Activated CD4-positive, alpha-beta T cell treated with anti-CD3 and anti-CD28 coated beads for 36 hours (primary cell): Measurements from ENCODE around the gene PCSK1. TPM values are rescaled to one million over a fixed set of nuclear protein-coding genes. Genes with fewer than 3 reads are reported as not detected.
"Not testable (repeated sequence)": the region's sequence is repeated elsewhere in the genome, so short reads cannot be mapped to it uniquely, and the experiment has no call there.

Experiments used
- ATAC-seq: fragments of 200-7000 bp; cut with Tn5 transposase; one replicate; pipeline ENCODE4 v1.10.0; 2021; ENCODE audit warnings: mild to moderate bottlenecking, moderate library complexity
- CTCF ChIA-PET: fragments of 350-600 bp; sonication (Branson Sonifier 250); formaldehyde crosslinking; loops from one replicate; lab custom pipeline; 2021; ENCODE audit warnings: antibody characterized with exemption; lab: Charles Lee
- POLR2A ChIA-PET: fragments of 350-600 bp; sonication (Branson Sonifier 250); formaldehyde crosslinking; loops from one replicate; lab custom pipeline; 2021; ENCODE audit warnings: antibody characterized with exemption, inconsistent platforms; lab: Charles Lee
- DNase-seq: peaks from one replicate; pipeline ENCODE4 v3.0.0-alpha.2; 2020
- H3K27ac Mint-ChIP-seq: one replicate; pipeline ENCODE4 v1.8.0; 2021; ENCODE audit warnings: mixed read lengths
- H3K27me3 Mint-ChIP-seq: one replicate; pipeline ENCODE4 v1.8.0; 2021; ENCODE audit warnings: mixed read lengths
- H3K36me3 Mint-ChIP-seq: one replicate; pipeline ENCODE4 v1.8.0; 2021; ENCODE audit warnings: low read depth, mixed read lengths
- H3K4me1 Mint-ChIP-seq: one replicate; pipeline ENCODE4 v1.8.0; 2021; ENCODE audit warnings: mixed read lengths
- H3K4me3 Mint-ChIP-seq: one replicate; pipeline ENCODE4 v1.8.0; 2021; ENCODE audit warnings: mild to moderate bottlenecking, moderate library complexity, mixed read lengths
- H3K9me3 Mint-ChIP-seq: one replicate; pipeline ENCODE4 v1.8.0; 2021; ENCODE audit warnings: low read depth, mixed read lengths
- intact Hi-C, 2 experiments: fragments of 100-400 bp; cut with DNase I in 1 of 2; cut with micrococcal nuclease in 1 of 2; formaldehyde crosslinking; loops; one replicate each; pipeline versions ENCODE4 v1.14.2 to v1.15.1; 2022 to 2024; cut with DNase I, micrococcal nuclease
- total RNA-seq, 2 experiments: library from RNA; stranded (reverse); gene quantifications; one replicate each; pipeline ENCODE4 v1.2.3, GENCODE V29; 2021

The PCSK1 gene
- total RNA-seq, 2 experiments from 2014 or later, result not detected

- peaks cover 7% of the 10 kb centered on the region for H3K4me1 Mint-ChIP-seq
- no peaks in the 10 kb centered on the region for H3K9me3 Mint-ChIP-seq
- CTCF ChIA-PET, result interaction anchor here (1.2 kb wide), 1 partner anchor 11 kb away, joined by 3 read pairs; no protein-coding TSS in a partner anchor
Observed at GRCh38 chr5:96372726-96373380, 60.2 kb downstream of the PCSK1 start.

GRCh38 chr5:96370976-96371375, 62.1 kb downstream of the PCSK1 start:
- Mint-ChIP-seq H3K27me3 (peaks cover 22% of the 10 kb centered on the region), H3K27ac (no peak overlapping the region), H3K9me3 (no peaks in the 10 kb centered on the region), H3K4me3 (no peak overlapping the region), H3K4me1 (peaks cover 7% of the 10 kb centered on the region), H3K36me3 (no peaks in the 10 kb centered on the region)
- DNase-seq (no peak), ATAC-seq (no peak)
- POLR2A ChIA-PET, result interaction anchor here (0.8 kb wide), 1 partner anchor 328 kb away, joined by 3 read pairs; no protein-coding TSS in a partner anchor
- intact Hi-C loops, result no loop called here
- CTCF ChIA-PET, result interaction anchor here (0.9 kb wide), 1 partner anchor 17 kb away, joined by 4 read pairs; no protein-coding TSS in a partner anchor

More at GRCh38 chr5:96372726-96373380, 60.2 kb downstream of the PCSK1 start:
- peaks cover 18% of the 10 kb centered on the region for H3K27me3 Mint-ChIP-seq
- intact Hi-C loops, result no loop called here
- H3K27ac Mint-ChIP-seq, result no peak overlapping the region
- POLR2A ChIA-PET, result no interaction called here
- no peak overlapping the region for H3K4me3 Mint-ChIP-seq
- no peaks in the 10 kb centered on the region for H3K36me3 Mint-ChIP-seq
- DNase-seq (no peak), ATAC-seq (no peak)

- H3K27me3 Mint-ChIP-seq, POLR2A ChIA-PET, H3K36me3 Mint-ChIP-seq, ATAC-seq, H3K27ac Mint-ChIP-seq, H3K4me1 Mint-ChIP-seq, intact Hi-C loops, CTCF ChIA-PET, DNase-seq, H3K4me3 Mint-ChIP-seq, H3K9me3 Mint-ChIP-seq: not testable (repeated sequence)
Observed at GRCh38 chr5:96367337-96367736, 65.7 kb downstream of the PCSK1 start.

GRCh38 chr5:96354237-96354636, 78.8 kb downstream of the PCSK1 start:
- ChIA-PET POLR2A (no interaction called here), CTCF (interaction anchor here (0.8 to 1.5 kb wide), 2 partner anchors 16 to 33 kb away, joined by 3 to 4 read pairs; no protein-coding TSS in a partner anchor)
- H3K36me3 Mint-ChIP-seq, result peaks cover 1% of the 10 kb centered on the region
- H3K4me1 Mint-ChIP-seq, result no peaks in the 10 kb centered on the region
- H3K27ac Mint-ChIP-seq, result no peak overlapping the region
- no peaks in the 10 kb centered on the region for H3K9me3 Mint-ChIP-seq
- H3K4me3 Mint-ChIP-seq, result no peak overlapping the region
- intact Hi-C loops, result no loop called here
- ATAC-seq (no peak), DNase-seq (no peak)
- peaks cover 5% of the 10 kb centered on the region for H3K27me3 Mint-ChIP-seq

GRCh38 chr5:96353220-96353619, 79.8 kb downstream of the PCSK1 start:
- Mint-ChIP-seq H3K4me3 (no peak overlapping the region), H3K27ac (no peak overlapping the region), H3K9me3 (no peaks in the 10 kb centered on the region), H3K4me1 (no peaks in the 10 kb centered on the region), H3K36me3 (peaks cover 1% of the 10 kb centered on the region), H3K27me3 (peaks cover 5% of the 10 kb centered on the region)
- DNase-seq (no peak), ATAC-seq (no peak)
- intact Hi-C loops, result no loop called here
- POLR2A ChIA-PET, result no interaction called here
- CTCF ChIA-PET, result interaction anchor here (0.6 to 1.5 kb wide), 3 partner anchors 17 to 566 kb away, joined by 3 to 6 read pairs (median 4); no protein-coding TSS in a partner anchor

- no peak for DNase-seq
- intact Hi-C loops, result no loop called here
- no peaks in the 10 kb centered on the region for H3K9me3 Mint-ChIP-seq
- ChIA-PET CTCF (interaction anchor here (0.6 to 2.2 kb wide), 2 partner anchors 47 to 252 kb away, joined by 4 to 9 read pairs; no protein-coding TSS in a partner anchor), POLR2A (no interaction called here)
- no peaks in the 10 kb centered on the region for H3K36me3 Mint-ChIP-seq
- no peak overlapping the region for H3K27ac Mint-ChIP-seq
- peaks cover 5% of the 10 kb centered on the region for H3K4me1 Mint-ChIP-seq
- no peak for ATAC-seq
- no peak overlapping the region for H3K4me3 Mint-ChIP-seq
- peaks cover 5% of the 10 kb centered on the region for H3K27me3 Mint-ChIP-seq
Observed at GRCh38 chr5:96350678-96351077, 82.4 kb downstream of the PCSK1 start.

- no peaks in the 10 kb centered on the region for H3K36me3 Mint-ChIP-seq
- no peak overlapping the region for H3K4me3 Mint-ChIP-seq
- ATAC-seq, result no peak
- H3K27me3 Mint-ChIP-seq, result peaks cover 9% of the 10 kb centered on the region
- DNase-seq, result no peak
- no peaks in the 10 kb centered on the region for H3K9me3 Mint-ChIP-seq
- H3K4me1 Mint-ChIP-seq, result peaks cover 23% of the 10 kb centered on the region
- POLR2A ChIA-PET, result no interaction called here
- intact Hi-C loops, result loop anchor here in 1 of 2 experiments (10.0 kb wide), 2 partner anchors 356 to 406 kb away; no protein-coding TSS in a partner anchor
- no peak overlapping the region for H3K27ac Mint-ChIP-seq
- CTCF ChIA-PET, result interaction anchor here (2.2 kb wide), 1 partner anchor 254 kb away, joined by 9 read pairs; no protein-coding TSS in a partner anchor
Observed at GRCh38 chr5:96348536-96348935, 84.5 kb downstream of the PCSK1 start.

GRCh38 chr5:96347502-96348292, 85.4 kb downstream of the PCSK1 start:
- Mint-ChIP-seq H3K4me3 (no peak overlapping the region), H3K9me3 (no peaks in the 10 kb centered on the region), H3K36me3 (no peaks in the 10 kb centered on the region), H3K27me3 (peaks cover 9% of the 10 kb centered on the region), H3K4me1 (peaks cover 23% of the 10 kb centered on the region), H3K27ac (no peak overlapping the region)
- ChIA-PET POLR2A (no interaction called here), CTCF (no interaction called here)
- ATAC-seq, result no peak
- no peak for DNase-seq
- intact Hi-C loops, result loop anchor here in 1 of 2 experiments (10.0 kb wide), 2 partner anchors 357 to 407 kb away; no protein-coding TSS in a partner anchor

GRCh38 chr5:96344678-96345577, 88.1 kb downstream of the PCSK1 start:
- intact Hi-C loops, result loop anchor here (1.0 to 10.0 kb wide), 6 partner anchors 192 to 486 kb away; partner anchors contain the start of gene CAST (in 1 of the 2)
- Mint-ChIP-seq H3K4me3 (peak overlapping the region; percentile 15), H3K27me3 (peaks cover 10% of the 10 kb centered on the region), H3K4me1 (peaks cover 28% of the 10 kb centered on the region), H3K27ac (no peak overlapping the region), H3K9me3 (no peaks in the 10 kb centered on the region), H3K36me3 (no peaks in the 10 kb centered on the region)
- DNase-seq (peak; percentile 12), ATAC-seq (peak; percentile 89)
- ChIA-PET POLR2A (interaction anchor here (0.8 kb wide), 1 partner anchor 255 kb away, joined by 3 read pairs; no protein-coding TSS in a partner anchor), CTCF (interaction anchor here (0.6 to 2.5 kb wide), 26 partner anchors 9 to 485 kb away, joined by 3 to 58 read pairs (median 4); no protein-coding TSS in a partner anchor)

GRCh38 chr5:96343094-96343493, 90.0 kb downstream of the PCSK1 start:
- Mint-ChIP-seq H3K4me1 (peaks cover 32% of the 10 kb centered on the region), H3K27me3 (peaks cover 17% of the 10 kb centered on the region), H3K36me3 (no peaks in the 10 kb centered on the region), H3K27ac (no peak overlapping the region), H3K9me3 (no peaks in the 10 kb centered on the region), H3K4me3 (no peak overlapping the region)
- DNase-seq, result no peak
- CTCF ChIA-PET, result interaction anchor here (0.6 to 1.3 kb wide), 6 partner anchors 123 to 622 kb away, joined by 3 to 5 read pairs (median 3); no protein-coding TSS in a partner anchor
- no peak for ATAC-seq
- intact Hi-C loops, result loop anchor here in 1 of 2 experiments (10.0 kb wide), 2 partner anchors 362 to 412 kb away; no protein-coding TSS in a partner anchor
- POLR2A ChIA-PET, result no interaction called here
